T-helper 2 cell treated with Interferon-gamma antibody and Interleukin-4, amounts not matched to agents 5 μg/mL and 100 μg/mL, for 36 hours (primary cell): Measurements from ENCODE around the gene CD226.
"Not testable (repeated sequence)": the region's sequence is repeated elsewhere in the genome, so short reads cannot be mapped to it uniquely, and the experiment has no call there.

Experiments
- DNase-seq: peaks from one replicate; pipeline ENCODE4 v3.0.0; 2021; ENCODE audit warnings: low spot score
- H3K27ac Mint-ChIP-seq: one replicate; pipeline ENCODE4 v1.8.0; 2021; ENCODE audit warnings: mild to moderate bottlenecking, mixed read lengths
- H3K27me3 Mint-ChIP-seq: one replicate; pipeline ENCODE4 v1.8.0; 2021; ENCODE audit warnings: low read depth, mixed read lengths
- H3K36me3 Mint-ChIP-seq: one replicate; pipeline ENCODE4 v1.8.0; 2021; ENCODE audit warnings: low read depth, mixed read lengths
- H3K4me1 Mint-ChIP-seq: one replicate; pipeline ENCODE4 v1.8.0; 2021; ENCODE audit warnings: low read depth, mixed read lengths
- H3K4me3 Mint-ChIP-seq: one replicate; pipeline ENCODE4 v1.8.0; 2022; ENCODE audit warnings: mild to moderate bottlenecking, moderate library complexity, mixed read lengths
- H3K9me3 Mint-ChIP-seq: one replicate; pipeline ENCODE4 v1.8.0; 2021; ENCODE audit warnings: mixed read lengths

Gene CD226

GRCh38 chr18:69853051-69853450, 94.6 kb downstream of the CD226 start:
- H3K9me3 Mint-ChIP-seq, result no peaks in the 10 kb centered on the region
- DNase-seq, result no peak
- H3K36me3 Mint-ChIP-seq, result peaks cover 17% of the 10 kb centered on the region
- no peaks in the 10 kb centered on the region for H3K27me3 Mint-ChIP-seq
- H3K4me1 Mint-ChIP-seq, result no peaks in the 10 kb centered on the region
- H3K27ac Mint-ChIP-seq, result no peak overlapping the region
- H3K4me3 Mint-ChIP-seq, result no peak overlapping the region

DNA sequence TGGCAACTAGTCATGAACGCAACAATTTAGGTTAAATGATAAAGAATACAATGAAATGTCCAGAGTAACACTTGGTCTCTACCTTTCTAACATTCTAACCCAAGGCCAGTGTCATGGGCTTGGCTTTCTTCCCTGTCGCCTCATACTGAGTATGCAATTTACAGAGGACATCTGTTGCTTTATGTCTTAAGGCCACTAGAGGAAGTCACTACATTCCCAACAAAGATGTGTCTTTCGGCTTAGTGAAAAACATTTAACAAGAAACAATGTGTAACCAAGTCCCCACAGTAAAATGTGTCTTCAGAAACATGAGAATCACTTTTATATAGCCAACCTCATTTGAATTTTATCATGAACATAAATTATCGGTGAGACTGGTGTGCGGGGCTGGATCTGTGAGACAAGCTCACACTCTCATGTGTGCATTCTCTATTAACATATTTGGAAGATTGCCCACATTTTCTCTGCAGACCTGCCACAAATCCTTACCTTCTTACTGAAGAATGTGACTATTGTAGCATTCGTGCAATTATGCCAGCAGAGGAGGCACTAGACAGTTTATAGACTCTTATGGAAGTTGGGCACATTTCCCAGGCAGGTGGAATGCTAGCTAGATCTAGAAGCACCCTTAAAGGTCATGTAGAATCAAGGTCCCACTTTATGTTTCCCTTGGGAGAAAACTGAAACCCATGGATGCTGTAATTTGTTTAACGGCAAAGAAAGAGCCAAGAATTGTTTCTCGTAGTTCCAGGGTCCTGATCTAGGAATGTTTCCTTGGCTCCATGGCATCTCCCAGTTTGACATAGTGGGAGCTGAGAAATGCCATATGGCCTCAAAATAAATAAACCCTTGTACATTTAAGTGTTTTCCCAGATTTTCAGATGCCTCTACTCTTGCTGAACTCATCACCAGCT, 101.8 kb downstream of the CD226 start:
- DNase-seq, result no peak
- no peak overlapping the region for H3K27ac Mint-ChIP-seq
- H3K4me1 Mint-ChIP-seq, result no peaks in the 10 kb centered on the region
- no peaks in the 10 kb centered on the region for H3K9me3 Mint-ChIP-seq
- H3K4me3 Mint-ChIP-seq, result no peak overlapping the region
- H3K27me3 Mint-ChIP-seq, result no peaks in the 10 kb centered on the region
- no peaks in the 10 kb centered on the region for H3K36me3 Mint-ChIP-seq

- Mint-ChIP-seq H3K27ac (no peak overlapping the region), H3K4me1 (no peaks in the 10 kb centered on the region), H3K27me3 (no peaks in the 10 kb centered on the region), H3K9me3 (no peaks in the 10 kb centered on the region), H3K36me3 (no peaks in the 10 kb centered on the region), H3K4me3 (no peak overlapping the region)
- DNase-seq, result no peak
Measured at GRCh38 chr18:69844656-69845055, 103.0 kb downstream of the CD226 start.

- no peak overlapping the region for H3K4me3 Mint-ChIP-seq
Measured at GRCh38 chr18:69843015-69843414, 104.7 kb downstream of the CD226 start.

GRCh38 chr18:69841117-69841516, 106.6 kb downstream of the CD226 start:
- Mint-ChIP-seq H3K27ac (no peak overlapping the region), H3K27me3 (no peaks in the 10 kb centered on the region), H3K4me1 (no peaks in the 10 kb centered on the region), H3K9me3 (no peaks in the 10 kb centered on the region), H3K4me3 (no peak overlapping the region), H3K36me3 (no peaks in the 10 kb centered on the region)
- DNase-seq, result no peak

More at GRCh38 chr18:69843015-69843414, 104.7 kb downstream of the CD226 start:
- no peaks in the 10 kb centered on the region for H3K36me3 Mint-ChIP-seq
- DNase-seq, result no peak
- H3K4me1 Mint-ChIP-seq, result no peaks in the 10 kb centered on the region
- H3K9me3 Mint-ChIP-seq, result no peaks in the 10 kb centered on the region
- H3K27me3 Mint-ChIP-seq, result no peaks in the 10 kb centered on the region
- no peak overlapping the region for H3K27ac Mint-ChIP-seq

- no peak overlapping the region for H3K4me3 Mint-ChIP-seq
- H3K36me3 Mint-ChIP-seq, result no peaks in the 10 kb centered on the region
- H3K27ac Mint-ChIP-seq, result no peak overlapping the region
- no peaks in the 10 kb centered on the region for H3K4me1 Mint-ChIP-seq
- no peaks in the 10 kb centered on the region for H3K27me3 Mint-ChIP-seq
- H3K9me3 Mint-ChIP-seq, result no peaks in the 10 kb centered on the region
- DNase-seq, result no peak
Measured at GRCh38 chr18:69840445-69840844, 107.2 kb downstream of the CD226 start.

GRCh38 chr18:69840001-69840400, 107.7 kb downstream of the CD226 start:
- Mint-ChIP-seq H3K4me3 (no peak overlapping the region), H3K27ac (no peak overlapping the region), H3K9me3 (no peaks in the 10 kb centered on the region), H3K27me3 (no peaks in the 10 kb centered on the region), H3K4me1 (no peaks in the 10 kb centered on the region), H3K36me3 (no peaks in the 10 kb centered on the region)
- DNase-seq, result no peak

- H3K9me3 Mint-ChIP-seq, result no peaks in the 10 kb centered on the region
- no peak overlapping the region for H3K27ac Mint-ChIP-seq
- no peak for DNase-seq
- H3K4me3 Mint-ChIP-seq, result no peak overlapping the region
- no peaks in the 10 kb centered on the region for H3K27me3 Mint-ChIP-seq
- H3K4me1 Mint-ChIP-seq, result no peaks in the 10 kb centered on the region
- H3K36me3 Mint-ChIP-seq, result no peaks in the 10 kb centered on the region
Measured at GRCh38 chr18:69839497-69839896, 108.2 kb downstream of the CD226 start.

GRCh38 chr18:69838620-69839411, 108.9 kb downstream of the CD226 start:
- no peaks in the 10 kb centered on the region for H3K9me3 Mint-ChIP-seq
- no peak overlapping the region for H3K27ac Mint-ChIP-seq
- H3K4me3 Mint-ChIP-seq, result no peak overlapping the region
- no peak for DNase-seq
- H3K36me3 Mint-ChIP-seq, result no peaks in the 10 kb centered on the region
- no peaks in the 10 kb centered on the region for H3K4me1 Mint-ChIP-seq
- H3K27me3 Mint-ChIP-seq, result no peaks in the 10 kb centered on the region

DNA sequence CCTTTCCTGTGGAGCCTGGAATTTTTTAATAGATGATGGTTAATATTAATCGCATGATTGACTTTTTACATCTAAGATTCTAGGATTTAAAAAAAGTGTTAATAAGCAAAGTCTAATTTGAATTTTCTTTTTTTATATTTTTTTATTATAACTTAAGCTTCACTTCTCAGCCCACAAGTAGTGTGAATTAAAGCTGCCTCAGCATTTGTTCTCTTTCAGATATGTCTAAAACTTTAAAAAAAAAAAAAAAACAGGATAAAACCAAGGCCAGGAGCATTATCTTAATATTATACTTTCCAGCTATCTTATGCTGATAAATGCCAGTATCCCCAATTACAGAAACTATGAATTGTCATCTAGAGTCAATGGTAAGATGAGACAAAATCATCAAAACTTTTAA, 109.7 kb downstream of the CD226 start:
- H3K27me3 Mint-ChIP-seq, result no peaks in the 10 kb centered on the region
- no peaks in the 10 kb centered on the region for H3K36me3 Mint-ChIP-seq
- no peaks in the 10 kb centered on the region for H3K4me1 Mint-ChIP-seq
- DNase-seq, result no peak
- no peak overlapping the region for H3K27ac Mint-ChIP-seq
- H3K4me3 Mint-ChIP-seq, result no peak overlapping the region
- H3K9me3 Mint-ChIP-seq, result no peaks in the 10 kb centered on the region

GRCh38 chr18:69834980-69835379, 112.7 kb downstream of the CD226 start:
- H3K27ac Mint-ChIP-seq, H3K27me3 Mint-ChIP-seq, H3K4me3 Mint-ChIP-seq, H3K4me1 Mint-ChIP-seq, DNase-seq, H3K9me3 Mint-ChIP-seq: not testable (repeated sequence)
- peaks cover 14% of the 10 kb centered on the region for H3K36me3 Mint-ChIP-seq

DNA sequence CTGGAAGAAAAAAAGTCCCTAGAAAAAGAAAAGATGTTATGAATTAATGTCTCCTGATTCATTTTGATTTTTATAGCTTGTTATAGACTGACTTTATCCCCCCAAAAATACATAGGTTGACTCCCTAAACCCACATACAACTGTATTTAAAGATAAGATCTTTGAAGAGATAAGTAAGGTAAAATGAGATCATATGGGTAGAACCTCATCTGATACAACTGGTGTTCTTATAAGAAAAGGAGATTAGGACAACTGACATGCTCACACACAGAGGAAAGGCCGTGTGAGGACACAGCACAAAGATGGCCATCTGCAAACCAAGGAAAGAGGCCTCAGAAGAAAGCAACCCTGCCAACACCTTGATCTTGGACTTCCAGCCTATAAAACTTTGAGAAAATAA, 117.5 kb downstream of the CD226 start:
- Mint-ChIP-seq H3K36me3 (peaks cover 14% of the 10 kb centered on the region), H3K4me3 (no peak overlapping the region), H3K4me1 (peaks cover 7% of the 10 kb centered on the region), H3K27me3 (no peaks in the 10 kb centered on the region), H3K9me3 (no peaks in the 10 kb centered on the region), H3K27ac (no peak overlapping the region)
- DNase-seq, result no peak

DNA sequence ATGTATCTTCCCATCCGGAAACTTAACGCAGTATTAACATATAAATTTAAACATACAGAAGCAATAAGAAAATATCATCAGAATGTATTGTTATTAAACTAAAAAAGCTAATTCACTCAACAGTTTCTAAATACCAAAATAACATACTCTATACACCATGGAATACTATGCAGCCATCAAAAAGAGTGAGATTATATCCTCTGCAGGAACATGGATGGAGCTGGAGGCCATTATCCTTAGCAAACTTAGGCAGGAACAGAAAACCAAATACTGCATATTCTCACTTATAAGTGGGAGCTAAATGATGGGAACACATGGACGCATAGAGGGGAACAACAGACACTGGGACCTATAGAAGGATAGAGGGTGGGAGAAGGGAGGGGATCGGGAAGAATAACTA, 127.1 kb downstream of the CD226 start:
- Mint-ChIP-seq H3K36me3 (no peaks in the 10 kb centered on the region), H3K4me3 (no peak overlapping the region), H3K9me3 (peaks cover 7% of the 10 kb centered on the region), H3K27me3 (no peaks in the 10 kb centered on the region), H3K27ac (no peak overlapping the region), H3K4me1 (no peaks in the 10 kb centered on the region)
- DNase-seq, result no peak

DNA sequence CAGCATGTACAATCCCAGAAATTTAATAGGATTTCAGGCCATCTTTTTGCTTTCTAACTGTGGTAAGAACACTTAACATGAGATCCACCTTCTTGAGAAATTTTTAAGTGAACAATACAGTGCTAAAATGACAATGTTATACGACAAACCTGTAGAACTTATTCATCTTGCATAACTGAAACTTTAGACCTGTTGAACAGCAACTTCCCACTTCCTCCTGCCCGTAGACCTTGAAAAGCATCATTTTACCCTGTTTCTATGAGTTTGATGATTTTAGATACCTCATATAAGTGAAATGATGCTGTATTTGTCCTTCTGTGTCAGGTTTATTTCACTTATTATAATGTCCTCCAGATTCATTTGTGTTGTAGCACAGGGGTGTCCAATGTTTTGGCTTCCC, 128.2 kb downstream of the CD226 start:
- no peak for DNase-seq
- H3K4me3 Mint-ChIP-seq, result no peak overlapping the region
- no peaks in the 10 kb centered on the region for H3K36me3 Mint-ChIP-seq
- H3K27me3 Mint-ChIP-seq, result no peaks in the 10 kb centered on the region
- peaks cover 7% of the 10 kb centered on the region for H3K9me3 Mint-ChIP-seq
- H3K27ac Mint-ChIP-seq, result no peak overlapping the region
- no peaks in the 10 kb centered on the region for H3K4me1 Mint-ChIP-seq
